Nephron (organoid): ENCODE results near the gene SERPINH1.
A peak's percentile ranks its signal among the peaks of the same experiment; 100 is the strongest.

ENCODE experiments used
- H3K27ac Mint-ChIP-seq, 3 experiments: 2 replicates each; pipeline ENCODE4 v1.8.0; 2020; ENCODE audit warnings: mixed read lengths in 3 of 3, mild to moderate bottlenecking in 2 of 3, moderate library complexity in 1 of 3
- H3K27me3 Mint-ChIP-seq: 2 replicates; pipeline ENCODE4 v1.8.0; 2021; ENCODE audit warnings: low read depth, mild to moderate bottlenecking, moderate library complexity, mixed read lengths
- H3K36me3 Mint-ChIP-seq: 2 replicates; pipeline ENCODE4 v1.8.0; 2020; ENCODE audit warnings: low read depth, mixed read lengths
- H3K4me1 Mint-ChIP-seq: 2 replicates; pipeline ENCODE4 v1.8.0; 2020; ENCODE audit warnings: mixed read lengths
- H3K4me3 Mint-ChIP-seq, 3 experiments: 2 replicates each; pipeline ENCODE4 v1.8.0; 2020; ENCODE audit warnings: mild to moderate bottlenecking in 3 of 3, mixed read lengths in 3 of 3, moderate library complexity in 2 of 3
- H3K9me3 Mint-ChIP-seq: 2 replicates; pipeline ENCODE4 v1.8.0; 2020; ENCODE audit warnings: mixed read lengths
- CTCF ChIP-seq, 3 experiments: fragments of 200-600 bp; sonication (generic); IDR thresholded peaks; one replicate each; pipeline ENCODE4 v1.5.0; 2021; ENCODE audit warnings: antibody characterized with exemption in 3 of 3; ENCODE audit not compliant: unreplicated experiment in 3 of 3

The SERPINH1 gene

GRCh38 chr11:75524665-75525432, 37.2 kb upstream of the SERPINH1 start:
- Mint-ChIP-seq H3K27ac (peak overlapping the region in 1 of 3 experiments; percentile 18), H3K27me3 (peaks cover 48% of the 10 kb centered on the region), H3K4me1 (peaks cover 12% of the 10 kb centered on the region), H3K9me3 (no peaks in the 10 kb centered on the region), H3K36me3 (no peaks in the 10 kb centered on the region), H3K4me3 (peak overlapping the region; percentile 78 to 85 (median 84))
- no peak for TF ChIP-seq CTCF (IDR thresholded peaks at IDR 0.05; ENCODE audit: unreplicated experiment in 3 of 3)

DNA sequence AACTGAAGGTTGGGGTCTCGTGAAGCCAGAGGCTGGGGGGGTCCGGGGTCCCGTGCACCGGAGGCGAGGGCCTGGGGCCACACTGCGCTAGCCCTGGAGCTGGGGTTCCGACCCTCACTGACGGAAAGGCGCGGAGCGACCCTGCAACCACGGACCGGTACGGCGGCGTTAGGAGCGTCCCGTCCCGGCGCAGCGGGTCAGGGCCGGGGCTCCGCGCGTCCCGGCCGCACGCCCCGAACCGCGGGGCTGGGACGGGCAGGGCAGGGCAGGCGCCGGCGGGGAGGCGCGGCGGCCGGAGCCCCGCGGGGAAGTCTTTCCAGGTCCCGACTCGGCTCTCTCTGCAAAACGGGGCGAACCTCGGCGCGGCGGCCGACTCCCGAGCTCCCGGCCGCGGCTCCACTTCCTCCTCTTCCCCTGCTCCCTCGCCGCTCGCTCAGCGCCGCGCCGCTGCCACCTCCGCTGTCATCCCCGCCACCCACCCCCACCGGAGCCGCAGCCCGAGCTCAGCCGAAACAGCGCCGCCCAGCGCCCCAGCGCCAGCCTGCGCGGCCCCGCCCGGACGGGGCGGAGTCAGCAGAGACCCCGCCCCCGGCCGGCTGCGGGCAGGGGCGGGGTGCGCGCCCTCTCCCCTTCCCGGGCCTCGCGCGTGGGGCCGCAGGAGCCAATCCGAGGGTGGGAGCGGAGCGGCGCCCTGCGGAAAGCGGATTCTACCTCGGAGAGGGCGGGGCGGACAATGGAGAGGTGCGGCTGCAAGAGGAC, 36.4 kb upstream of the SERPINH1 start, which contains the start of gene GDPD5:
GDPD5 (minus strand) TSS at position 509 of the 759 bp plus-strand sequence. CDS start 48,206 bp downstream, outside the sequence.
- Mint-ChIP-seq H3K27ac (peak within 1 kb of the TSS in 1 of 3 experiments; percentile 21), H3K4me3 (peak within 1 kb of the TSS; percentile 85 to 86 (median 86)), H3K36me3 (no peaks in the 10 kb centered on the region), H3K9me3 (no peaks in the 10 kb centered on the region), H3K27me3 (peaks cover 45% of the 10 kb centered on the region), H3K4me1 (peaks cover 7% of the 10 kb centered on the region)
- TF ChIP-seq CTCF (IDR thresholded peaks at IDR 0.05; ENCODE audit: unreplicated experiment in 3 of 3): peak; percentile 43 to 58 (median 46)

DNA sequence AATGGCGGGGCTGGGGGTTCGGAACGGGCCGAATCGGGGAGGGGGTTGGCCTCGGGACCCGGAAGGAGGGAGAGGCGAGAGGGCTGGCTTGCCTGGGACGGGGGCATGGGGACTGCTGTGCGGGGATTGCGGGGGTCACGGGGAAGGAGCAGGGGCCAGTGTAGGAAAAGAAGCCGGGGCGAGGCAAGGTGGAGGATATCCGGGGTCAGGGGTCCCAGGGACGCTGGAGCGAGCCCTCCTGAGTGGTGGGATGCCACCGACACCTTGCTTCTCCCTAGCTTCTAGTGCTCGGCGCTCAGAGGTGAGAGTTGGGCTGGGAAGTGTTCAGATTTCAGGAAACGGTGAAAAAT, 35.9 kb upstream of the SERPINH1 start:
- no peaks in the 10 kb centered on the region for H3K9me3 Mint-ChIP-seq
- peak overlapping the region in 1 of 3 experiments; percentile 21 for H3K27ac Mint-ChIP-seq
- no peak for TF ChIP-seq CTCF (IDR thresholded peaks at IDR 0.05; ENCODE audit: unreplicated experiment in 3 of 3)
- peaks cover 7% of the 10 kb centered on the region for H3K4me1 Mint-ChIP-seq
- H3K27me3 Mint-ChIP-seq: peaks cover 48% of the 10 kb centered on the region
- H3K36me3 Mint-ChIP-seq: no peaks in the 10 kb centered on the region
- peak overlapping the region; percentile 85 to 86 (median 86) for H3K4me3 Mint-ChIP-seq

- peaks cover 7% of the 10 kb centered on the region for H3K4me1 Mint-ChIP-seq
- no peak overlapping the region for H3K27ac Mint-ChIP-seq
- no peak for TF ChIP-seq CTCF (IDR thresholded peaks at IDR 0.05; ENCODE audit: unreplicated experiment in 3 of 3)
- no peaks in the 10 kb centered on the region for H3K9me3 Mint-ChIP-seq
- H3K4me3 Mint-ChIP-seq: peak overlapping the region; percentile 85 to 86 (median 86)
- H3K27me3 Mint-ChIP-seq: peaks cover 44% of the 10 kb centered on the region
- H3K36me3 Mint-ChIP-seq: no peaks in the 10 kb centered on the region
Observed at GRCh38 chr11:75527130-75527529, 34.9 kb upstream of the SERPINH1 start.

- peaks cover 35% of the 10 kb centered on the region for H3K27me3 Mint-ChIP-seq
- TF ChIP-seq CTCF (IDR thresholded peaks at IDR 0.05; ENCODE audit: unreplicated experiment in 3 of 3): no peak
- no peaks in the 10 kb centered on the region for H3K36me3 Mint-ChIP-seq
- H3K4me3 Mint-ChIP-seq: peak overlapping the region; percentile 85 to 86 (median 86)
- H3K4me1 Mint-ChIP-seq: peaks cover 7% of the 10 kb centered on the region
- peak overlapping the region in 1 of 3 experiments; percentile 64 for H3K27ac Mint-ChIP-seq
- H3K9me3 Mint-ChIP-seq: no peaks in the 10 kb centered on the region
Observed at GRCh38 chr11:75527938-75528735, 33.9 kb upstream of the SERPINH1 start.
